Effector CD4-positive, alpha-beta T cell (primary cell): ENCODE results near the gene TMEM256.

Source experiments
- DNase-seq: peaks from one replicate; pipeline ENCODE4 v3.0.0-alpha.2; 2020
- total RNA-seq: gene quantifications from one replicate; lab custom pipeline; 2026; lab: John Stamatoyannopoulos, UW

Gene TMEM256
- total RNA-seq = 1.5 reads per million

GRCh38 chr17:7403977-7404736, at the start of gene TMEM256:
Gene TMEM256 (minus strand): TSS chr17:7404097. CDS start chr17:7404084, 13 bp downstream.
- peak; percentile 93 for DNase-seq

- no peak for DNase-seq
These were observed 44.6 kb upstream of the TMEM256 start for GRCh38 chr17:7448461-7448860.

- no peak for DNase-seq
These were observed 41.7 kb upstream of the TMEM256 start for GRCh38 chr17:7445619-7445968.

GRCh38 chr17:7444682-7445618, 41.1 kb upstream of the TMEM256 start, which contains the start of gene CHRNB1:
Gene CHRNB1 (plus strand): TSS chr17:7445061. CDS start chr17:7445128, 67 bp downstream.
- DNase-seq = no peak

GRCh38 chr17:7443499-7444485, 39.9 kb upstream of the TMEM256 start:
- DNase-seq = no peak

GRCh38 chr17:7442142-7442541, 38.2 kb upstream of the TMEM256 start:
- DNase-seq = no peak

GRCh38 chr17:7441266-7441665, 37.4 kb upstream of the TMEM256 start:
- DNase-seq = no peak

- DNase-seq = no peak
These were observed 36.9 kb upstream of the TMEM256 start for GRCh38 chr17:7440834-7441195.

- DNase-seq = no peak
These were observed 36.4 kb upstream of the TMEM256 start for GRCh38 chr17:7440113-7440833.

- no peak for DNase-seq
These were observed 35.7 kb upstream of the TMEM256 start, which contains the start of gene FGF11 for GRCh38 chr17:7439462-7440112. Gene FGF11 (plus strand): TSS chr17:7439512. CDS start chr17:7439621, 109 bp downstream.

GRCh38 chr17:7438656-7439460, 35.0 kb upstream of the TMEM256 start:
- DNase-seq = no peak

GRCh38 chr17:7437950-7438614, 34.2 kb upstream of the TMEM256 start:
- peak; percentile 27 for DNase-seq

GRCh38 chr17:7437369-7437863, 33.5 kb upstream of the TMEM256 start:
- DNase-seq = no peak

GRCh38 chr17:7436556-7437368, 32.9 kb upstream of the TMEM256 start:
- peak; percentile 68 for DNase-seq

GRCh38 chr17:7435676-7436555, 32.0 kb upstream of the TMEM256 start:
- peak; percentile 36 for DNase-seq

GRCh38 chr17:7432296-7432695, 28.4 kb upstream of the TMEM256 start:
- no peak for DNase-seq

- no peak for DNase-seq
These were observed 27.3 kb upstream of the TMEM256 start for GRCh38 chr17:7431231-7431630.
